HG02763 (cell line): Measurements from ENCODE around the gene COX19.

ENCODE experiments used
- ATAC-seq: cut with Tn5 transposase; IDR thresholded peaks from one replicate; pipeline ENCODE4 v1.9.1; 2021; ENCODE audit warnings: mild to moderate bottlenecking, moderate library complexity; ENCODE audit not compliant: unreplicated experiment

Gene COX19, protein sequence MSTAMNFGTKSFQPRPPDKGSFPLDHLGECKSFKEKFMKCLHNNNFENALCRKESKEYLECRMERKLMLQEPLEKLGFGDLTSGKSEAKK

DNA sequence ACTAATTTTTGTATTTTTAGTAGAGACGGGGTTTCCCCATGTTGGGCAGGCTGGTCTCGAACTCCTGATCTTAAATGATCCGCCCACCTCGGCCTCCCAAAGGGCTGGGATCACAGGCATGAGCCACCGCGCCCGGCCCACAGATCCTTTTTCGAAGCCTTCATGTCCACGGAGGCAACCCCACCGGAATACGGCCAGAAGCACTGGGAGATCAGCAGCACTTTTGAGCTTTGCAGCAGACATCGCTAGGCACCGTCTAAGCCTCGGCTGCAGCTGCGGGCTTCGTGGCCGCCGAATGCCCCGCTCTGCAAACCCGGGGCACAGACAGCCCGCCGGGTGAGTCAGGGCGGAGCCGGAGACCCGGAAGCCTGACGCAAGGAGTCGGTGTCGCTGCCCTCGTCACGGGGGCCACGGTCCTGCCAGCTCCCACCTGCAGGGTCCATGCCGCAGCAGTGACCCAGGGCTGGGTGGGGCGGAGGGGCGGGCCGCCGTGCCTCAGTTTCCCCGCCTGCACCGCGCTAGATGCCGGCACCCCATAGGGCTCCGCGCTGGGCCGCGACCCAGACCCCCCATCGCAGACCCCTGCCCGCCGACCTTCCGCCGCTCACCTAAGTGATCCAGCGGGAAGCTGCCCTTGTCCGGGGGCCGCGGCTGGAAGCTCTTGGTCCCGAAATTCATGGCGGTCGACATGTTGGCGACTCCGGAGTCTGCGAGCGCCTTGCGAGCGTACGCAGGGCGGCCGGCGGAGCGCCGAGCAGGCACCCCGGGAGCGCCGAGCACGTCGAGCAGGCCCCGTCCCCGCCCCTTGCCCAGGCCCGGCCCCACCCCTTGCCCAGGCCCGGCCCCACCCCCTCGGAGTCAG lies at the start of gene COX19:
COX19 (minus strand) TSS at position 730 of the 862 bp plus-strand sequence; CDS start at position 690, 40 bp downstream.
- peak; percentile 72 for ATAC-seq

DNA sequence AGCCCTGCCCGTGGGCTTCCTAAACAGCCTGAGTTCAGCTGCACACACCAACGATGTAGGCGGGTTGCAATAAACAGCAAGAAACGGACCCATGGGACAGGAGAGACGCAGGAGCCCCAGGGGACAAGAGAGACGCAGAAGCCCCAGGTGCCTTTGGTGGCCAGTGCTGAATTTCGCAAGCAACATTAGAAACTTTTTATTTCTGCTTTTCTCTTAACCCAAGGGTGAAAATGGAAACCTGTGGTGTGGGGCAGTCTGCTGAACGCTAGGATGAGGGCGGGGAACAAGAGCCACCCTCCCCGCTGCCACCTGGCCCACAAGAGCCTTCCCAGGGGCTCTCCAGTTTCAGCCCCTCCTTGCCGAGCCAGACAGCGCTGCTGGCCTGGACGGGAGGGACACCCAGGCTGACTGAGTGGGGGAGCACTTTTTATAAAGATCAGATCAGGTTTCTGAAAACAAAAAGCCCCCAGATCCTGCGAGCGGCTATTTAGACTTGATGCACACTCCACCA lies 49.0 kb upstream of the COX19 start:
- peak; percentile 40 for ATAC-seq

DNA sequence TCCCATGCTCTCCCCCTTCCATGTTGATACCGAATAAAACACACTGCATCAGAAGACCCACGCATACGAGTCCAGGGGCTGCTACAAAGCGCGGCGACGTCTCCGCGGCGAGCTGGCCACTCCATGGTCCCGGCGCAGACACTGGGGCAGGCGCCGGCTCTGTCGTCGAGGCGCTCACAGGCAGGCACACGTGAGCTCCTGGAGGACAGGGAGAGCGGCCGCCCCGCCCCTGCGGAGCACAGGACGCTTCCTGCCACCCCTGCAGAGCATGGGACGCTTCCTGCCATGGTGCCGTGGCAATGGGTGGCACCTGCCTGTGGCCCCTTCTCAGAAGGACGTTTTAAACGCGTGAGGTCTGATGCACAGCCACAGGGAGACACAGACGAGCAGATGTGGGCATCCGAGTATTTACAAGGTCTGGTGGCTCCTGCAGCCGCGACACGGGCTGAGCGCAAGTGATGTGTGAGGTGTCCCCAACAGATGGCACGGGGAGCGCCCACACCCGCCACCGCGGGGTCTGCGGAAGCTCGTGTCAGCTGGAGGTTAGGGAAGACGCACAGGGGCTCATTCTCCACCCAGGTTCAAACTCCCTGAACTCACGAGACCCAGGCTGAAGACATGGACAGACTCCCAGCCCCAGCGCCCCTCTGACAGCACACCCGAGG lies 47.6 kb upstream of the COX19 start:
- no peak for ATAC-seq

DNA sequence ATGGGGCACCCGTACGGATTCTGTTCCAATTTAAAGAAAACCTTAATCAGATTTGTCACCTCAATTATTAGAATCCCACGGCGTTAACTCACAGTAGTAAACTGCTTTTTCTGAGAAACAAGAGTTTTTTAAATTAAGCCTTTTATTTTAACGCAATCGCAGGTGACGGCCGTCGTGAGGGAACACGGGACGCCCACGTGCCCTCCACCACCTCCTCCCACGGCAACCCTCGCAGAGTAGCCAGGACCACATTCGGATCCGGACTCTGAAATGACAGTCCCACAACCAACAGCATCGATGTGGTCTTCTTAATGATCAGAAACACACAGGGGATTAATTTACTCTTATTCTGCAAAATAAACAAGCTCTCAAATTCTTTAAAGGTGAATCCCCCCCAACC lies 47.0 kb upstream of the COX19 start:
- no peak for ATAC-seq

DNA sequence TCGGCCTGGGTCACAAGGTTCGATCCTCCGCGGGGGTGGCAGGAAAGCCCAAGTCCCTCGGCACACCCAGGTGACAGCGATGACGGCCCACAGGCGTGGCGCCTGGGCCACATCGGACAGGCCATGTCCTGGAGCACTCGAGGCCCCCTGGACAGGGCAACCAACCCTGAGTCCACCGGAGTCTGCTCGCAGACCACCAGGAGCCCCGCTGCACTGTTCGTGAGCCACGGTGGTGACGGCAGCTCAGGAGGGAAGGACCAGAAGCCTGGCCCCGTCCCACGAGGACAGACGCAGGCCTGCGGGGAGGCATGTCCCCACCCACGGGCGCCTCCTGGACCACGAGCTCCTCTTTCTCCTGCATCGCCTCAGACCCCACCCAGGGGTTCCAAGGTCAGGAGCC lies 46.6 kb upstream of the COX19 start:
- no peak for ATAC-seq

DNA sequence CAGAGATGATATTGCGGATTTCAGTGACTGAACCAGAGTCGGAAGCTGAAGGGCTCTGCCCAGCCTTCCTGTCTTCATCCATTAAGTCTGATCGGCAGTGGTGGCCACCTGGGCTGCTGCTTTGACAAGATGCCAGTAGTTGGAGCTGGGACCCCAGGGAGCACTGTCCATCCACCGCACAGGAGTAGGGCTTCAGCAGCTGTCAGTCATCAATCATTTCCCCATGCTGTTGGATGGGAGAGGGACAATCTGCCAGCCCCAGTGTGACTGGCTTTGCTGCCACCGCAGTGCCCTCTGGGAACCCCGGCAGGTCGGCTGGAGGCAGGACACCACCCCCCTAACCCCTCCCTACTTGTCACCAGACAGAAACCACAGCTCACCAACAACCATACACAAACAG lies 46.0 kb upstream of the COX19 start:
- no peak for ATAC-seq

DNA sequence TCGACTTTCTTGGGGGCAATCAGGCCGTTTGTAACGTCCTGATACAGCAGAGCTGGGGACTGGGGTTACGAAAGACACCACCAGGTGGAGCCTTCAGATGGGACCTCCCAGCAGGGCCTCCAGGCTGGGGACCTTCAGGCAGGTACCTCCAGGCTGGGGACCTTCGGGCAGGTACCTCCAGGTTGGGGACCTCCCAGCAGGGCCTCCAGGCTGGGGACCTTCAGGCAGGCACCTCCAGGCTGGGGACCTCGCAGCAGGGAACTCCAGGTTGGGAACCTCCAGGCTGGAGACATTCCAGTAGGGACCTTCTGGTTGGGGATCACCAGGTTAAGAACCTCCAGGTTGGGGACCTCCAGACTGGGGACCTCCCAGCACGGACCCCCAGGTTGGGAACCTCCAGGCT lies 45.5 kb upstream of the COX19 start:
- ATAC-seq = no peak

DNA sequence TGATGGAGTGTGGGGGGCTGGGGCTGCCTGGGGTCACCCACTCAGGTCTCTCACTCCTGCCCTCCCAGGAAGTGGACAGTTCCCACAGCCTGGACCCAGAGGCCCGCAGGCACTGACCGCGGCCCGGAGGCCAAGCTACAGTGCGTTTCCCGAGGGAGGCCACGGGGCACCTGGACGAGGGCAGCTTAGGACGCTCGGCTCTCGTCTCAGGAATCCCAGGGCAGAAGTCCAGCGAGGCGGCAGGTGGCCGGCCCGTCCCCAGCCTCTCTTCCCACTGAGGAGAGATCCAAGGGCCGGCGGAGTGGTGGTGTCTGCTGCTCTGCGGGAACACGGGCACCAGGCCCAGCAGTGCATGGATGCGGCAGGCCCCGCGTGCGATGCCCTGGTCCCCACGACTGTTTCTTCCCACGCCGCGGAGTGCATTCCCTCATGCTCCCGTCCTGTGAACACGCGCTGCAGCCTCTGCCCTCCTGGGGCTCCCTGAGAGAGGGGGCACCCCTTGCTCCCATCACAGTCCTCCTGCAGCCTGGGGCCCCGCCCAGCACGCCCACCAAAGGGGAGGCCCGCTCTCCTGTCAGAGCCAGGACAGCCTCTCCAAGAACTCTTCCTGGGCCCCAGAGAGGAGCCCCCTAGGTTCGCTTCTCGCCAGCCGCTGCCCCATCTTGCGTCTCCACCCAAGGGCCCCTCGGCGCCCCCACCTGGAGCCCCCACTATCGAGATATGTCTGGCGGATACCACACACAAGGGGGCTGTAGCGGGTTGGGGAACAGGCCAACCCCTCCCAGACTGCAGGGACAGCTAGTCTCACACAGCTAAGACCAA lies 44.7 kb upstream of the COX19 start:
- ATAC-seq = no peak

DNA sequence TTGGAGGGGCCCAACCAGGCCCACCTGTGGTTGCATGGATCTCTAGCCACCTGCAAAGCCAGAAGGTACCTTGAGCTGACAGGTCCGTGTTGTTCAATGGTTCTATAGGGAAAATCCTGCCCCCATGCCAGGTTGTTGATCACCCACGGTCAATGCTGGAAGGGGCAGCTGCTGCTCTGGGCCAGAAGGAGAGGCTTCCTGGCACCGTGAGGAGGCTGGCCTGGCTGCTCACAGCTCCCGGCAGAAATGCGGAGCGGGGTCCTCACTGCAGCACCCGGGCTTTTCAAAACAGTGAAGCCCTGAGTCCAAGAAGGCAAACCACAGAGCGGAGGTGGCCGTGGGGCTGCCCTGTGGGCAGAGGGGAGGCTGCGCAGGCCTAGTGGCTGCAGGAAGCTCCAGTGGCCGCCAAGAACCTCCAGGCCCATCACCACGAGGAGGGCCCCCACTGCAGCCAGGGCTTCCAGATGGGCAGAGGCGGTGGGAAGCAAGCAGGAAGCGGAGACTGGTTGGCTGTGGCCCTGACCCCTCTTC lies 44.0 kb upstream of the COX19 start:
- no peak for ATAC-seq

DNA sequence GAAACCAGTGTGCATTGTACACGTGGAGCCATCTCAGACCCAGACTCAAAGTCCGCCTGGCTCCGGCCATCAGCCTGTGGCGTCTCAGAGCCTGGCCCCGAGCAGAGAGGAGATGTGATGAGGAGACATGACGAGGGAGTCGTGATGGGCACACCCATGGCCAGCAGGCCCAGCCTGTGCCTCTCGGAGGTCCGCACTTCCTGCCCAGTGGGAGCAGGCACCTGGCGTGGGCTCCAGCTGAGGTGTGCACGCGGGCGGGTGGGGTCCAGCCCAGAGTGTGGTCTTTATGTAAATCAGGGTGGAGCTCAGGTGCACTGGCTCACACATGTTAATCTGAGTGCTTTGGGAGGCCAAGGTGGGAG lies 43.0 kb upstream of the COX19 start:
- no peak for ATAC-seq

DNA sequence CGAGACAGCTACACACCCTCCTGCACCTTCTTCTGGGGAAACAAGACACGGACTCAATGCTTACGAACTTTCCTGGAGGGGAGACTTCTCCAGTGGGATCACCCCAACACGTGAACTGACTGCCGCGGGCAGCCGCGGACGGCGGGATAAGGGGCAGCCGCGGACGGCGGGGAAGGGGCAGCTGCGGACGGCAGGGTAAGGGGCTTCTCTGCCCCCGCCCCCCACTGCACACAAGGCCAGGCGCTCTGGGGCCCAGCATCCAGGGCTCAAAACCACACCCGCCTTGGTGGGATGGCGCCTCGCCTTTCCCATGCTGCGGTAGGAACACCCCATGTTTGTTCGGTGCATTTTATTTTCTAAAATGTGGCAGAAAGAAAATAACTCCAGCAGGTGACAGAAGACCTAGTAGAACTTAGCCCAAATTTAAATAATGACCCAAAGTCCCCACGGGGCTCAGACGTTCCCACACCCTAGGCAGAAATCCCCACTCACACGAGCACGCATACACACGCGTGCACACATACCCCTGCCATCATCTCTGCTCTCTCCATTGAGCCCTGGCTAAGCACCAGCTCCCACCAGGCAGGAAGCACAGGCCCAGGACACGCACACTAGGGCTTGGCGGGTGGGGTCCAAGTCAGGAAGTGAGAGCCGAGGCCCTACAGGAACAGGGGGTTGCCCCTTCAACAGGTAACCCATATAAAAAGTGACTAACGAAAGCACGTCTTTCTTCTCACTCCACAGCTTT lies 42.4 kb upstream of the COX19 start:
- ATAC-seq = no peak

DNA sequence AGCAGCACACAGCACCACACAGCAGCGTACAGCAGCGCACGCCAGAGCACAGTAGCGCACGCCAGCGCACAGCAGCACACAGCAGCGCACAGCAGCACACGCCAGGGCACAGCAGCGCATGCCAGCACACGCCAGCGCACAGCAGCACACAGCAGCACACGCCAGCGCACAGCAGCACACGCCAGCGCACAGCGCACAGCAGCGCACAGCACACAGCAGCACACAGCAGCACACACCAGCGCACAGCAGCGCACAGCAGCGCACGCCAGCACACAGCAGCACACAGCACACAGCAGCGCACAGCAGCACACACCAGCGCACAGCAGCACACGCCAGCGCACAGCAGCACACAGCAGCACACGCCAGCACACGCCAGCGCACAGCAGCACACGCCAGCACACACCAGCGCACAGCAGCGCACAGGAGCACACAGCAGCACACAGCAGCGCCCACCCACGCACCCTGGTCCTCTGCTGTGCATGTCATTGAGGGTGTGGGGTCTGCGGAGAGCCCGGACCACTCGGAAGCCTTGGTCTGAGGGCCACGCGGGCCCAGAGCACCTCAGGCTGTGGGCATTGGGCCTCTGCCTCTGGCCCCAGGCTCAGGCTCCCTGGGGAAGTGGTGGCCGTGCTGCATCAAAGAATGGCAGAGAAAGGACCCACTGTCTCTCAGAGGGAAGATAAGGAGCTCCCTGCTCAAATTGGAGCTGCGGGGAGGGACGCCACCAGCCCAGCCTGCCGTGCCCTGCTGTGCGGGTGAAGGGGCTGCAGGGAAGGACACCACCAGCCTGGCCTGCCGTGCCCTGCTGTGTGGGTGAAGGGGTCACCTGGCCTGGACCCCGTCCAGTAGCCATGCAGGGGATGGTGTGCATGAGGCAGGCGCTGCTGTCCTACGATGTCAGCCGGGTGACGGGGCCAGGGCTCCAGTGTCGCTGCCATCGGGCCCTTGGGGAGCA lies 41.5 kb upstream of the COX19 start:
- ATAC-seq = no peak

DNA sequence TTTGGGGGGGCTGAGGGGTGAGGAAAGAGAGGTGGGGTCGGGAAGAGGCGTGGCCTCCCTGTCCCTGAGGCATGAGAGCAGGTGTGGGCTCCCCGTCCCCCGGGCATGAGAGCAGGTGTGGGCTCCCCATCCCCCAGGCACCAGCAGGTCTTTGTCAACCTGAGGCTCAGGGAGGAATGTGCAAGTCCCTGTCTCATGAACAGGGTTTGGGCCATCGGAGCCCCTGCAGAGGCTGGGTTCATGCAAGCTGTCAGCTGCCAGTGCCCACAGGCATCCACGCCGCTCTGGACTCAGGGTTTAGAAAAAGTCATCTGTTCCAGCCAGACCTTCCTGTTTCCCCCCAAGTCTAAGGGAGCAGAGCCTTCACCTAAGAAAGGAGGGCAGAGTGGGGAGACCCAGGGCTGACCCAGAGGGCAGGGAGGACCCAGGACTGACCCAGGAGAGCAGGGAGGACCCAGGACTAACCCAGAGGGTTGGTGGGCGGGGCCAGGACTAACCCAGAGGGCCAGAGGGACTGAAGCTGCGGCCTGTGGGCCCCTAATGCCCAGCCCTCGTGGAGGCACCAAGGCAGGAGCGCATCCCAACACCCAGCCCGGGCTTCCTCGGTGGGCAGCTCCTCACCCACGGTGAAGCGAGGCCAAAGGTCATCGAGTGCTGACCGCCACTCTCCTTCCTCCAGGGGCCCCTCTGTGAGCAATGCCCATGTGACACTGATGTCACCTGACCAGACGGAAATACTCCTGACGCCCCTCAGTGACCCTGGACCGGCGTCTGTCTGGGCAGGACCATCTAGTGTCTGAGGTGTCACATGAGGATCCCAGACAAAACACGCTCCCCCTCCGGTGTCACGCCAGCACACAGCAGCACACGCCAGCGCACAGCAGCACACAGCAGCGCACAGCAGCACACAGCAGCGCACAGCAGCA lies 40.1 kb upstream of the COX19 start:
- ATAC-seq = no peak

DNA sequence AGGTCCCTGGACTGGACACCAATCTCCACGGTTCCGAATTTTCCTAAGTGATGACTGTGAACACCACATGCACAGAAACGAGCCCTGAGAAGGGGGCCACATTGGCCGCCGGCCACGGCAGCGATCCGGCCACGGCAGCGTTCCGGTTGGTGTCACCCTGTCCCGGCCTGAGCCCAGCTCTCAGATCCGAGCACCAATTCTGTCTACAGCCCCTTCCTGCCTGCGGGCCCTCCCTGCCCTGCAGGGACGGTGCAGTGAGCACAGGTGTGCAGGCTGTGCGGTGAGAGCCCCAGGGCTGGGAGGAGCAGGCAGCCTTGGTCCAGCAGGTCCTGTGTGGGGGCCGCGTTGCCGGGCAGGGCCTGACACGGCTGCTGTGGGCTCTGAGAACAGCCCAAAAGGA lies 39.3 kb upstream of the COX19 start:
- no peak for ATAC-seq

DNA sequence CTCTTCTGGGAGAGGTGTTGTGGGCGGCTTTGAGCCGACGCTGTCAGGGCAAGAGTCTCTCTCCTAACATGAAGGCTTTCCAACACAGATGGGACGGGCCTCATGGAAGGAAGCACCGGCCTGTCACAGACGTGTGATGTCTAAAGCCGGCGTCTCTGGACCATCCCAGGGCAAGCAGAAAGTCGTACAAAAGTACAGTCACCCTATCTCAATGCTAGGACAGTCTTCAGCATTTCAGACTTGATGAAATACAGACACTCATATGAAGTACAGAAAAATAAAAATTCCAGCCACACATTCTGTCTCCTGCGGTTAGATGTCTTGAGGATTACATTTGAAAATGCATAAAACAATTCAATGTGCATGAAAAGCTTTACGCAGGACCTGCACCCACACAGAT lies 38.2 kb upstream of the COX19 start:
- ATAC-seq = no peak

DNA sequence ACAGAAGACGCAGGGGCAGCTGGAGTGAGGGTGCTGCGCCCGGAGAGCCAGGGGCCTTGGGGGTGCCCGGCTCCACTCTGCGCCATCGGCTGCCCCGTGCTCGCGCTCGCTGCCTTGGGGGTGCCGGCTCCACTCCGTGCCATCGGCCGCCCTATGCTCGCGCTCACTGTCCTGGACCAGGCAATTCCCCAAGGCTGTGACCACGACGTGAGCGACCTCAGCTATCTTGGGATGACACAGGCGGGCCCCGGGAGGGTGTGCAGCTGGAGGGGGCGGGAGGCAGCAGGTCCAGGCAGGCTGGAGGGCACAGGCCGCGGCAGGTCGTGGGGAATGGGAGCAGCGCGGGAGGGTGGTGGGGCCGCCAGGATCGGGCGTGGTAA lies 37.4 kb upstream of the COX19 start:
- no peak for ATAC-seq

DNA sequence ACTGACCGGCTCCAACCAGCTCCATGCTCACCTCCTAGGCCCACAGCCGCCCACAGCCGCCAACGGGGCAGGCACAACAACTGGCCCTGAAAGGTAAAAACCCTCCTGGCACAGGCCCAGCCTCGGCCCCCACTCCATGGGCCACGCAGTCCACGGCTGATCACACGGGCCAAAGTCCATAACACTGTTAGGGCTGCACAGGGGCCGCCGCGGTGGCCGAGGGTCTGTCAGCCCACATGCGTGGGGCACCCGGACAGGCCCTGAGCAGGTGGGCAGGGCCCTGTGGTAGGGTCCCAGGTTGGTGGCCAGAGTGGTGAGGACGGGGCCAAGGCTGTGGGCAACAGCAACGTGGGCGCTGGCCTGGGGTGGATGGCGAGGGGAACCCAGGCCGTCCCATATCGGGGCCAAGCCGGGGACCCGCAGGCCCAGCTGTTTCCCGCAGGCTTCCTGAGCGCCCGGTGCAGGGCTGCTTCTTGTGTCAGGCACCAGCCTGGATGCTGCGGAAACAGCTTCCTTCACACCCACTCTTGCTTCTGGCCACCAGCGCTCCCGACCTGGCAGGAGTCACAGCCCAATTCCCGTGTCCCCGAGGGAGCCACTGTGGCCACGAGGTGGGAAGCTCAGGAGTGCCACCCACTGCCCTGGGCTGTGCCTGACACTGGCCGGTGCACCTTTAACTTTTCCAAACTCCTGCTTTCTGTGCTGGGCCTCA lies 36.8 kb upstream of the COX19 start:
- ATAC-seq = no peak
